ENCODE data around the gene KCNAB2. TPM values are rescaled to one million over a fixed set of nuclear protein-coding genes. Genes with fewer than 3 reads are reported as not detected.

Gene KCNAB2
- total RNA-seq, 1 experiment from 2014 or later: 3.6 TPM

- DNase-seq (ENCODE audit: low spot score): no peak
These were observed 82.0 kb downstream of the KCNAB2 start for GRCh38 chr1:6127587-6128163.

DNA sequence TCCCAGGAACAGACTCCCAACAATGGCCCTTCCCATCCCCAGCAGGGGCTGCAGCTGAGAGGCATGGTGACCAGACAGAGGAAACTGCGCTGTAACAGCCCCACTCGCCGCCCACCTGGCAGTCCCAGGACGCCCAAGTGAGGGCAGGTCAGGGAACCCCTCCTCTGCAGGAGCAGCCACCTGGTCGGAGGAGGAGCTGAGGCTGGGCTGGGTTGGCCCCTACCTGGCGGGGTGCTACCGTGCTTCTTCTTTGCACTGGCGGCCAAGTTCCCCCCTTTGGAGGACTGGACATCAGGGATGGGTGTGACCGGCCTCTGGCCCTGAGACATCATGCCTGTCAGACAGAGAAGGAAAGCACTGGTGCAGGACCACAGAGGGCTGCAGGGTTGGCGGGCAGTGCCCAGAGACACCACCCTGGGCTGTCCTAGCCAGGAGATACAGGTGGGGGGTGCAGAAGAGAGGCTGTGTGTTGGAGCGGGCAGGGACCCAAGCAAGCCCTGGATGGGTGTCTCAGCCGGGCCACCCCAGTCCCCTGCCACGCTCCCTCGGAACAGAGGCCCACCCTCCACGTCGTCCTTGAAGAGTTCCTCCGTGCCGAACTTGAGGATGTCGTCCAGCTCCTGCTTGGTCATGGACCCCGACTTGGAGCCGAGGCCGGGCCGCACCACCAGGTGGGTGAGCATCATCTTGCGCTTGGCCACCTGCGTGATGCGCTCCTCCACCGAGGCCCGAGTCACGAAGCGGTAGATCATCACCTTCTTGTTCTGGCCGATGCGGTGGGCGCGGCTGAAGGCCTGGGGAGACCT, 82.8 kb downstream of the KCNAB2 start:
- DNase-seq (ENCODE audit: low spot score): no peak

DNA sequence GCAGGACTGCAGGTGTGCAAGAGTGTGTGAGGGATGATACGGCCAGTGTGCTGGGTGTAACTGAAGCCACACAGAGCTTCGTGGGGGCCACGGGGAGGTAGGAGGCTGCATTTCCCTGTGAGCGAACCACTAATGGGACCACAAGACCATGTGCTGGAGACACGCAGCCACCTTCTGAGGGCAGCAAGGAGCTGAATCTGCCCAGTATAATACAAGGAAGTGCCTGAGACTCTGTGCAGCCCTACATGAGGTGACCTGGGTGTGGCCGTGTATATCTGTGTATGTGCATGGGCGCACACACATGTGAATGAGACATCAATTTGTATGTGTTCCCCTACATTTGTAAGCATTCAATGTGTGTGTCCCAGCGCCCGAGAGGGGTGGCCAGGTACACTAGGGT, 83.6 kb downstream of the KCNAB2 start:
- no peak for DNase-seq (ENCODE audit: low spot score)

- no peak for DNase-seq (ENCODE audit: low spot score)
These were observed 84.3 kb downstream of the KCNAB2 start for GRCh38 chr1:6130036-6130435.

- DNase-seq (ENCODE audit: low spot score): no peak
These were observed 84.9 kb downstream of the KCNAB2 start for GRCh38 chr1:6130596-6130995.

DNA sequence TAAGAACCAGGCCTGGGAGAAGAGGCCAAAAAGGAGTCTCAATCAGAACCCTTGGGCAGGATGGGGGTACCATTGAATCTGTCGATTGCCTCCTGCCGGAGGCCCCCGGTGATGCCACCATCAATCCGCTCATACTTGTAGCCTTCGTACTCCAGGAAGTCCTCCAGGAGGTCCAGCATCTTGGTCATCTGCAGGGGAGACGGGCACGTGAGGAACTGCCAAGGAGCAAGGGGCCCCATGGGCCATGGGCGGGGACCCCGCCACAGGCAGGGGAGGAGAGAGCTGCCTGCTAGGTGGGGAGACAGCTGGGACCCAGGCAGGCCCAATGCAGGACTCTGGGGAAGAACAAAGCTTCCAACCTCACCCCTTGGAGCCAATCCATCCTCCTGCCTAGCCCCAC, 85.9 kb downstream of the KCNAB2 start:
- no peak for DNase-seq (ENCODE audit: low spot score)

GRCh38 chr1:6133146-6133895, 87.6 kb downstream of the KCNAB2 start:
- no peak for DNase-seq (ENCODE audit: low spot score)

DNA sequence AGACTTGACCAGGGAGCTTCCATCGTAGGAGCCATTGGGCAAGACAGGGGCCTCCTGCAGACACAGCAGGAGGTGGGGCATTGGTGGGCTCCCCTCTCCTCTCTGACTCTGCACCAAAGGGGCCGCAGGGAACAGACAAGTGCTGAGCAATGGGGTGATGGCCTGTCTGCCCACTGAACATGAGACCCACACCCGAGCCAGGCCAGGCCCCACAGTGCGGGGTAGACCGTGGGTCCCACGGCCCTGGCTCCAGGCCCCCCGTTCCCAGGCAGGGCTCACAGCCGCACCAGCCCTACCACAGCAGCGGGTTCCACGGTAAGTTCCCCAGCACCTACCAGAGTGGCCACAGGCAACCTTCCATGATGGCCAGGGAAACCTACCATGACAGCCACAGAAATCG, 88.5 kb downstream of the KCNAB2 start:
- no peak for DNase-seq (ENCODE audit: low spot score)

- no peak for DNase-seq (ENCODE audit: low spot score)
These were observed 89.2 kb downstream of the KCNAB2 start for GRCh38 chr1:6134741-6135510.

DNA sequence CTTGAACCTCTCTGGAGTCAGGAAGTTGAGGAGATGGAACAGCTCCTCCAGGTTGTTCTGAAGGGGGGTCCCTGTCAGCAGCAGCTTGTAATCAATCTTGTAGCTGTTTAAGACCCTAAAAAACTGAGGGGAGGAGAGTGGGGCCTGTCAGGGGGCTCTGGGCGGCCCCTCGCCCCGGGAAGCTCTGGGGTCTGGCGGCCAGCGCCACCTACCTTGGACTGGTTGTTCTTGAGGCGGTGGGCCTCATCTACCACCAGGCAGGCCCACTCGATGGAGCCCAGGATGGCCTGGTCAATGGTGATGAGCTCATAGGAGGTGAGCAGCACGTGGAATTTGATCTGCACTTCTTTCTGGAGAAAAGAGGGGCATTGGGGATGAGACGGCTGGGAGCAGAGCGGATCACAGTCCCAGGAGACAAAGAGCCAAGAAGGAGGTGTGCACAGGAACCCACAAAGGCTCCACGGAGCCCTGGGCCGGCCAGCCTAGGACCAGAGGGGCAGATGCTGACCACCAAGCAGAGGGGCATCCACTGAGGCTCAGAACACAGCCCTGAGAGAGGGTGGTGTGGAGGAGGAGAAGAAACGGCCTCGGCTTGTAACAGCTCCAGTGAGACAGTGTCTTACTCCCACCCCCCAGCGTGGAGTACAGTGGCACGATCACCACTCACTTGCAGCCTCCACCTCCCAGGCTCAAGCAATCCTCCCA, 91.0 kb downstream of the KCNAB2 start:
- DNase-seq (ENCODE audit: low spot score): no peak

- DNase-seq (ENCODE audit: low spot score): no peak
These were observed 92.1 kb downstream of the KCNAB2 start for GRCh38 chr1:6137758-6138157.

GRCh38 chr1:6140413-6140812, 94.7 kb downstream of the KCNAB2 start:
- DNase-seq (ENCODE audit: low spot score): no peak

DNA sequence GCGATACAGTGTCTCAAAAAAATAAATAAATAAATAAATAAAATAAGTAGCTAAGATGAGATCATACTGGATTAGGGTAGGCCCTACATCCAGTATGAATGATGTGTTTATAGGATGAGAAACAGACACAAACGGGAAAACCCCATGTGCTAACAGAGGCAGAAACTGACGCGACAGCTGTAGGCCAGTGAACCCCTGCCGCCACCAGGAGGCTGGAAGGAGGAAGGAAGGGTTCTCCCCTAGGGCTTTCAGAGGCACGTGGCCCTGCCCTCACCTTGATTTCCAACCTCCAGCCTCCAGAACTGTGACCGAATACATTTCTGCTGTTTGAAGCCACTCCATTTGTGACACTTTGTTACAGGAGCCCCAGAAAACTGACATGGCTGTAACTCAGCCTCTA, 95.9 kb downstream of the KCNAB2 start:
- no peak for DNase-seq (ENCODE audit: low spot score)

DNA sequence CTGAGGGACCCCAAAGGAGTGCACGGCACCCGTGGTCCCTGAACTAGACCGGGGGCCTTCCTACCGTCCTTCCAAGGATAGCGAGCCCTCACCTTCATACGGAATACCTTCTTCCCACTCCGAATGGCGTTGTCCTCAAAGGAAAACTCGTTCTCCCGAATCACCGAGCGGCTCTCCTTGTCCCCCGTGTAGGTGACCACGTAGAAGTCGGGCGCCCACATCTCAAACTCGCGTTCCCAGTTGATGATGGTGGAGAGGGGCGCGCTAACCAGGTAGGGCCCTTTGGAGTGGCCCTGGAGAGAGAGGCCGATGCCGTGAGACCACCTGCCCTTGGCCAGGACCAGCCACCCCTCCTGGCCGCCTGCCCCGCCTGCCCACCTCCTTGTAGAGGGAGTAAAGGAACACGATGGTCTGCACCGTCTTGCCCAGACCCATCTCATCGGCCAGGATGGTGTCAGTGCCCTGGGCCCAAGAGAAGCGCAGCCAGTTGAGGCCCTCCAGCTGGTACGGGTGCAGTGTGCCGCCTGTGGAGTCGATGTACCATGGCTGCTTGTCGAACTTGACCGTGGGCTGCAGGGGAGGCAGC, 96.4 kb downstream of the KCNAB2 start:
- DNase-seq (ENCODE audit: low spot score): no peak

- no peak for DNase-seq (ENCODE audit: low spot score)
These were observed 97.0 kb downstream of the KCNAB2 start for GRCh38 chr1:6142734-6143133.

DNA sequence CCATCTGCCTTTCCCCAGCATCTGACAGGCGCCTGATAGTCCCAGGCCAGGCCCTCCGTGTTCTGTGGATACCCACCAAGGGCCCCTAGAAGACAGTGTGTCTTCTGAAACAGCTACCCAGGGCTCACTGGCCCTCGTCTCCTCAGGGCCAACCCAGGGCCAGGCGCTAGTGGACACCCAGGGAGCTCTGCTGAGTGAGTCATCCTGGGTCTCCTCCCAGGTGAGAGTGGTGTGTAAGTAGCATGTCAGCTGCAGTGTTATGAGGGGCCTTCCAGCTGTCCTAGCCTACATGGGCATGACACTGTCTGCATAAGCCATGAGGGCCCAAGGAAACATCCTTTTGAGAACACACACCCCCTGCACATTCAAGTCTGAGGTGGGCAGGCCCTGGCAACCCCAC, 97.7 kb downstream of the KCNAB2 start:
- DNase-seq (ENCODE audit: low spot score): no peak

DNA sequence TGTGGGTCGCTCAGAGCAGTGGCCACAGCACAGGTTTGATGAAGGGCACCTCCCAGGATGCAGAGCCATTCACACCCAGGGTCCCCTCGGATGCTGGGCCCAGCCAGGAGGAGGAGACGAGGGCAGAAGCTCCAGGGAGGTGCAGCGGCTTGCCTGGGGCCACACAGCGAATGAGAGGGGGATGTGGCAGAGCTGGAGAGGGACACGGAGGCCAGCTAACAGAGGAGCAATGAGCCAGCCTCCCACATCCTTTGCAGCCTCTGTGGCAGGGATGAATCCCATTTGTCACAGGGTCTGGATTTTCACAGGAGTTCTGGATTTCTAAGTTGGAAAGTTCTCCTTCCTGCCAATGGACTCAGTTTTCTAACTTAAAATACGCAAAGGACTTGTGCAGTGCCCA, 98.5 kb downstream of the KCNAB2 start:
- no peak for DNase-seq (ENCODE audit: low spot score)

DNA sequence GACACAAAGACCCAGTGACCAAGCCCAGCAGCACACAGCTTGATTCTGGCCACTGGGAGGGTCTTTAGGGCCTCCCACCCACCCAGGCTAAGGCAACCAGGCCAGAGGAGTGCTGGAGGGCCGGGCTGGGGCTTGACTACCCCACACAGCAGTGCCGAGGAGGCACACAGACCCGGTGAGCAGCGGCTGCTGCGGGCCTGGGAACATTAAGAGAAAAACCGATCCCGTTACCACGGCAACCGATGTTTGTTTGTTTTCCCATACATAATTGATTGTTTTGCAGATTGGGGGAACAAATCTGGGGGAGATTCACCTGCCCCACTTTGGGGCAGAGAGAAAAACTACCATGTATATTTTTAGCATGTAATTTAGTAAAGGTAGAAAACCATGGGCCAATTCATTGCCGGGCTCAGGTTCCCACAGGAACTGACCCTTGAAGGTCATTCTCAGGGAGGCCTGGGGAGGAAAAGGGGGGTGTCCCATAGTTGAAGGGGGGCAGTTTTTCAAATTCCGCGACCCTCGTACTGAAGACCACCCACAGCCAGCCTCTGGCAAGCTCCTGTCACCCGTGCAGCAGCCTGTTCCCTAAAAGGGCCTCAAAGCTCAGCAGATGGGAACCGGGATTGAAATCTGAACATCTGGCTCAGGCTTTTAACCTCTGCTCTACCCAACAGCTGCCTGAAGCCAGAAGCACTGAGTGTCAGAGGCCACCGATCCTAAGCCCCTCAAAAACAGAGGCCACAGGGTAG, 99.1 kb downstream of the KCNAB2 start:
- no peak for DNase-seq (ENCODE audit: low spot score)

GRCh38 chr1:6145396-6145750, 99.7 kb downstream of the KCNAB2 start:
- DNase-seq (ENCODE audit: low spot score): no peak

- DNase-seq (ENCODE audit: low spot score): no peak
These were observed 100.2 kb downstream of the KCNAB2 start for GRCh38 chr1:6145864-6146410.

Data from H4 (cell line).